ENCODE data around the gene TFRC. TPM values are rescaled to one million over a fixed set of nuclear protein-coding genes. Genes with fewer than 3 reads are reported as not detected.
"Not testable (repeated sequence)": the region's sequence is repeated elsewhere in the genome, so short reads cannot be mapped to it uniquely, and the experiment has no call there.

Gene TFRC
- total RNA-seq, 5 donors from 2014 or later (not counting 1 experiment from before 2014, with no cell fraction given): 71.3 to 162 (median 73.0) TPM

DNA sequence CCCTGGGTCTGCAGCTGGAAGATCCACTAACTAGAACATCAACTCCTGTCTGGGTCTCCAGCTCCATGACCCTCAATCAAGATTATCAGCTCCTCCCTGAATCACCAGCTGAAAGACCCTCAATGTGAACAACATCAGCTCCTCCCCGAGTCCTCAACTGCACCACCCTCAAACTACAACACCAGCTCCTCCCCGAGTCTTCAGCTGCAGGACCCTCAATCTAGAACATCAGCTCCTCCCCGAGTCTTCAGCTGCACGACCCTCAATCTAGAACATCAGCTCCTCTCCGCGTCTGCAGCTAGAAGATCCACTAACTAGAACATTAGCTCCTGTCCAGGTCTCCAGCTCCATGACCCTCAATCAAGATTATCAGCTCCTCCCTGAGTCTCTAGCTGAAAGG, 79.2 kb downstream of the TFRC start:
- CTCF ChIA-PET: interaction anchor here in 1 of 2 donors (0.6 to 0.8 kb wide), 2 partner anchors 35 to 246 kb away, joined by 3 to 4 read pairs; no protein-coding TSS in a partner anchor
- H3K9me3 Mint-ChIP-seq; H3K27ac ChIP-seq (ENCODE audit: low read length); H3K36me3 Mint-ChIP-seq; H3K27ac Mint-ChIP-seq; POLR2A ChIA-PET; DNase-seq; H3K36me3 ChIP-seq (ENCODE audit: control insufficient read depth in 2 of 2, extremely low read depth in 1 of 2, insufficient read depth in 1 of 2, low read length in 1 of 2); ATAC-seq (replicated peaks in 1 of 4); H3K9me3 ChIP-seq; H3K4me1 ChIP-seq (ENCODE audit: control insufficient read depth in 1 of 2, extremely low read depth in 1 of 2, insufficient read depth in 2 of 2, low read length in 2 of 2); H3K4me1 Mint-ChIP-seq; H3K4me3 Mint-ChIP-seq; H3K4me3 ChIP-seq (ENCODE audit: control insufficient read depth in 1 of 2, extremely low read depth in 1 of 2, low read length in 1 of 2): not testable (repeated sequence)
- 75% methylated on average over 5 of the region's 6 CpGs for WGBS (ENCODE audit: insufficient coverage)
- H3K27me3 Mint-ChIP-seq: peaks cover 18 to 20% of the 10 kb centered on the region in 2 donors
- peaks cover 0 to 29% of the 10 kb centered on the region in 2 experiments for H3K27me3 ChIP-seq (replicated peaks in 1 of 2; ENCODE audit: control insufficient read depth in 2 of 2, extremely low read depth in 1 of 2, insufficient read depth in 2 of 2, low read length in 1 of 2)

DNA sequence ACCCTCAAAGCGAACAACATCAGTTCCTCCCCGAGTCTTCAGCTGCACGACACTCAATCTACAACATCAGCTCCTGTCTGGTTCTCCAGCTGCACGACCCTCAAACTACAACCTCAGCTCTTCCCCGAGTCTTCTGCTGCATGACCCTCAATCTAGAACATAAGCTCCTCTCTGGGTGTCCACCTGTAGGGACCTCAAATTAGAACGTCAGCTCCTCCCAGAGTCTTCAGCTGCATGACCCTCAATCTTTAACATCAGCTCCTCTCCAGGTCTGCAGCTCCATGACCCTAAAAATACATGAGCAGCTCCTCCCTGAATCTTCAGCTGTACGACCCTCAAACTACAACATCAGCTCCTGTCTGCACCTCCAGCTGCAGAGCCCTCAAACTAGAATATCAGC, 80.7 kb downstream of the TFRC start:
- H3K4me1 ChIP-seq (ENCODE audit: control insufficient read depth in 1 of 2, extremely low read depth in 1 of 2, insufficient read depth in 2 of 2, low read length in 2 of 2); H3K4me3 Mint-ChIP-seq; H3K9me3 Mint-ChIP-seq; H3K27ac Mint-ChIP-seq; H3K36me3 ChIP-seq (ENCODE audit: control insufficient read depth in 2 of 2, extremely low read depth in 1 of 2, insufficient read depth in 1 of 2, low read length in 1 of 2); H3K27ac ChIP-seq (ENCODE audit: low read length); H3K9me3 ChIP-seq; DNase-seq; ATAC-seq (replicated peaks in 1 of 4); CTCF ChIA-PET; H3K4me3 ChIP-seq (ENCODE audit: control insufficient read depth in 1 of 2, extremely low read depth in 1 of 2, low read length in 1 of 2); POLR2A ChIA-PET; H3K4me1 Mint-ChIP-seq; H3K36me3 Mint-ChIP-seq: not testable (repeated sequence)
- H3K27me3 ChIP-seq (replicated peaks in 1 of 2; ENCODE audit: control insufficient read depth in 2 of 2, extremely low read depth in 1 of 2, insufficient read depth in 2 of 2, low read length in 1 of 2): peaks cover 0 to 27% of the 10 kb centered on the region in 2 experiments
- H3K27me3 Mint-ChIP-seq: peaks cover 18 to 20% of the 10 kb centered on the region in 2 donors
- WGBS (ENCODE audit: insufficient coverage): 88% methylated on average over 7 of the region's 7 CpGs

DNA sequence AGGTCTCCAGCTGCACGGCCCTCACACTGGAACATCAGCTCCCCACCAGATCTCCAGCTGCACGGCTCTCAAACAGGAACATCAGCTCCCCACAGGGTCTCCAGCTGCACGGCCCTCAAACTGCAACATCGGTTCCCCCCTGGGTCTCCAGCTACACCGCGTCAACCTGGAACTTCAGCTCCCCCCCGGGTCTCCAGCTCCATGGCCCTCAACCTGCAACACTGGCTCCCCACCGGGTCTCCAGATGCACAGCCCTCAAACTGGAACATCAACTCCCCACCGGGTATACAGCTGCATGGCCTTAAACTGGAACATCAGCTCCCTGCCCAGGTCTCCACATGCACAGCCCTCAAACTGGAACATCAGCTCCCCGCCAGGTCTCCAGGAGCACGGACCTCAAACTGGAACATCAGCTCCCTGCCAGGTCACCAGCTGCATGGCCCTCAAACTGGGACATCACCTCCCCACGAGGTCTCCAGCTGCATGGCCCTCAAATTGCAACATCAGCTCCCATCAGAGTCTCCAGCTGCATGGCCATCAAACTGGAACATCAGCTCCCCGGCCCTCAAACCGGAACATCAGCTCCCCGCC, 81.4 kb downstream of the TFRC start:
- peaks cover 18 to 20% of the 10 kb centered on the region in 2 donors for H3K27me3 Mint-ChIP-seq
- H3K36me3 Mint-ChIP-seq; H3K36me3 ChIP-seq (ENCODE audit: control insufficient read depth in 2 of 2, extremely low read depth in 1 of 2, insufficient read depth in 1 of 2, low read length in 1 of 2); H3K9me3 Mint-ChIP-seq; H3K4me1 Mint-ChIP-seq; H3K4me1 ChIP-seq (ENCODE audit: control insufficient read depth in 1 of 2, extremely low read depth in 1 of 2, insufficient read depth in 2 of 2, low read length in 2 of 2); H3K27ac Mint-ChIP-seq; ATAC-seq (replicated peaks in 1 of 4); DNase-seq; POLR2A ChIA-PET; H3K27ac ChIP-seq (ENCODE audit: low read length); H3K9me3 ChIP-seq; H3K4me3 Mint-ChIP-seq; H3K4me3 ChIP-seq (ENCODE audit: control insufficient read depth in 1 of 2, extremely low read depth in 1 of 2, low read length in 1 of 2): not testable (repeated sequence)
- CTCF ChIA-PET: interaction anchor here in 1 of 2 donors (0.5 kb wide), 1 partner anchor 17 kb away, joined by 5 read pairs; no protein-coding TSS in a partner anchor
- WGBS (ENCODE audit: insufficient coverage): 87% methylated on average over 11 of the region's 15 CpGs
- peaks cover 0 to 27% of the 10 kb centered on the region in 2 experiments for H3K27me3 ChIP-seq (replicated peaks in 1 of 2; ENCODE audit: control insufficient read depth in 2 of 2, extremely low read depth in 1 of 2, insufficient read depth in 2 of 2, low read length in 1 of 2)

DNA sequence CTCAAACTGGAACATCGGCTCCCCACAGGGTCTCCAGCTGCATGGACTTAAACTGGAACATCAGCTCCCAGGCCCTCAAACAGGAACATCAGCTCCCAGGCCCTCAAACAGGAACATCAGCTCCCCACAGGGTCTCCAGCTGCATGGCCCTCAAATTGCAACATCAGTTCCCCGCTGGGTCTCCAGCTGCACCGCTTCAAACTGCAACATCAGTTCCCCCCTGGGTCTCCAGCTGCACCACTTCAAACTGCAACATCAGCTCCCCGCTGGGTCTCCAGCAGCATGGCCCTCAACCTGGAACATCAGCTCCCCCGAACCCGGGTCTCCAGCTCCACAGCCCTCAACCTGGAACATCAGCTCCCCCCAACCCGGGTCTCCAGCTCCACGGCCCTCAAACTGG, 82.0 kb downstream of the TFRC start:
- no peaks in the 10 kb centered on the region for H3K9me3 Mint-ChIP-seq
- ATAC-seq (replicated peaks in 1 of 4): no peak

More for the DNA sequence above, 82.0 kb downstream of the TFRC start:
- Mint-ChIP-seq H3K4me1 (no peaks in the 10 kb centered on the region), H3K36me3 (no peaks in the 10 kb centered on the region), H3K4me3 (no peak overlapping the region), H3K27ac (no peak overlapping the region), H3K27me3 (peaks cover 18 to 24% of the 10 kb centered on the region in 2 donors)
- DNase-seq: no peak
- no peak overlapping the region for H3K4me3 ChIP-seq (ENCODE audit: control insufficient read depth in 1 of 2, extremely low read depth in 1 of 2, low read length in 1 of 2)
- no peaks in the 10 kb centered on the region for H3K4me1 ChIP-seq (ENCODE audit: control insufficient read depth in 1 of 2, extremely low read depth in 1 of 2, insufficient read depth in 2 of 2, low read length in 2 of 2)
- 90% methylated on average over 8 of the region's 8 CpGs for WGBS (ENCODE audit: insufficient coverage)
- H3K27me3 ChIP-seq (replicated peaks in 1 of 2; ENCODE audit: control insufficient read depth in 2 of 2, extremely low read depth in 1 of 2, insufficient read depth in 2 of 2, low read length in 1 of 2): peaks cover 0 to 27% of the 10 kb centered on the region in 2 experiments
- no peak overlapping the region for H3K27ac ChIP-seq (ENCODE audit: low read length)
- H3K9me3 ChIP-seq: no peaks in the 10 kb centered on the region
- POLR2A ChIA-PET: no interaction called here
- H3K36me3 ChIP-seq (ENCODE audit: control insufficient read depth in 2 of 2, extremely low read depth in 1 of 2, insufficient read depth in 1 of 2, low read length in 1 of 2): no peaks in the 10 kb centered on the region
- CTCF ChIA-PET: interaction anchor here in 1 of 2 donors (0.5 kb wide), 1 partner anchor 17 kb away, joined by 5 read pairs; no protein-coding TSS in a partner anchor

Other genes starting within 250 kb of the TFRC start
- 100 to 1,000 TPM; 159 to 198 (median 181) TPM for gene TNK2, start 173.5 kb downstream of the TFRC start, total RNA-seq
- under 1 TPM in 2 of 5 donors, not detected in 3; 0.49 to 0.54 TPM for gene ZDHHC19, start 129.3 kb upstream of the TFRC start, total RNA-seq
- gene SLC51A, start 134.4 kb upstream of the TFRC start, total RNA-seq: not detected
- gene PCYT1A, start 205.6 kb upstream of the TFRC start, total RNA-seq: 10 to 100 TPM; 61.1 to 87.9 (median 64.1) TPM
- gene DYNLT2B, start 236.2 kb upstream of the TFRC start, total RNA-seq: 1 to 10 TPM; 3.2 to 8.5 (median 7.8) TPM